IPS-18c (cell line): Measurements from ENCODE around the gene PDZD7.
A peak's percentile ranks its signal among the peaks of the same experiment; 100 is the strongest.

Experiments used
- H3K4me3 ChIP-seq: 2 replicates; pipeline ENCODE4 v1.7.0; 2013; ENCODE audit warnings: low read depth, mild to moderate bottlenecking, low read length, moderate library complexity; ENCODE audit not compliant: insufficient read depth
- H3K9me3 ChIP-seq: one replicate; pipeline ENCODE4 v1.6.1; 2013; ENCODE audit warnings: mild to moderate bottlenecking, low read length, moderate library complexity; ENCODE audit not compliant: control insufficient read depth, insufficient read depth

The PDZD7 gene

GRCh38 chr10:101001659-101002035 lies 29.3 kb downstream of the PDZD7 start:
- no peak overlapping the region; the same call in 1 of the 2 replicates for H3K4me3 ChIP-seq
- no peaks in the 10 kb centered on the region for H3K9me3 ChIP-seq

- Histone ChIP-seq H3K9me3 (no peaks in the 10 kb centered on the region), H3K4me3 (no peak overlapping the region; the same call in 1 of the 2 replicates)
These were observed 29.8 kb downstream of the PDZD7 start for GRCh38 chr10:101000915-101001658.

GRCh38 chr10:101000127-101000914 lies 30.6 kb downstream of the PDZD7 start:
- Histone ChIP-seq H3K4me3 (peak overlapping the region; percentile 89), H3K9me3 (no peaks in the 10 kb centered on the region)

GRCh38 chr10:100999742-101000126 lies 31.2 kb downstream of the PDZD7 start, which contains the start of gene LZTS2:
LZTS2 (plus strand) TSS chr10:100999808; CDS start chr10:101002539, 2,731 bp downstream.
- Histone ChIP-seq H3K4me3 (peak within 1 kb of the TSS; percentile 89), H3K9me3 (no peaks in the 10 kb centered on the region)

- H3K9me3 ChIP-seq = no peaks in the 10 kb centered on the region
- peak overlapping the region; percentile 89 for H3K4me3 ChIP-seq
These were observed 31.8 kb downstream of the PDZD7 start for GRCh38 chr10:100998991-100999741.

- no peaks in the 10 kb centered on the region for H3K9me3 ChIP-seq
- peak overlapping the region; percentile 89 for H3K4me3 ChIP-seq
These were observed 32.5 kb downstream of the PDZD7 start for GRCh38 chr10:100998183-100998990.

- no peaks in the 10 kb centered on the region for H3K9me3 ChIP-seq
- peak overlapping the region; percentile 89 for H3K4me3 ChIP-seq
These were observed 33.4 kb downstream of the PDZD7 start for GRCh38 chr10:100997360-100998182.

- Histone ChIP-seq H3K4me3 (peak overlapping the region; percentile 89), H3K9me3 (no peaks in the 10 kb centered on the region)
These were observed 34.1 kb downstream of the PDZD7 start for GRCh38 chr10:100996678-100997359.

GRCh38 chr10:100995181-100995580 lies 35.7 kb downstream of the PDZD7 start:
- H3K9me3 ChIP-seq = no peaks in the 10 kb centered on the region

GRCh38 chr10:100993986-100994708 lies 36.8 kb downstream of the PDZD7 start:
- Histone ChIP-seq H3K9me3 (no peaks in the 10 kb centered on the region), H3K4me3 (no peak overlapping the region)

More at GRCh38 chr10:100995181-100995580, 35.7 kb downstream of the PDZD7 start:
- H3K4me3 ChIP-seq = no peak overlapping the region

GRCh38 chr10:100989088-100989487 lies 41.8 kb downstream of the PDZD7 start:
- Histone ChIP-seq H3K4me3 (no peak overlapping the region; the same call in 1 of the 2 replicates), H3K9me3 (no peaks in the 10 kb centered on the region)

GRCh38 chr10:100988166-100988565 lies 42.8 kb downstream of the PDZD7 start:
- H3K9me3 ChIP-seq = no peaks in the 10 kb centered on the region
- H3K4me3 ChIP-seq = peak overlapping the region; percentile 92

GRCh38 chr10:100987685-100988049 lies 43.3 kb downstream of the PDZD7 start:
- Histone ChIP-seq H3K4me3 (peak overlapping the region; percentile 92), H3K9me3 (no peaks in the 10 kb centered on the region)

GRCh38 chr10:100986952-100987684 lies 43.8 kb downstream of the PDZD7 start, which contains the start of the genes MRPL43 and TWNK:
MRPL43 (minus strand) TSS chr10:100987497; CDS start chr10:100987443, 54 bp downstream.
TWNK (plus strand) TSS chr10:100987543; CDS start chr10:100988211, 668 bp downstream.
- no peaks in the 10 kb centered on the region for H3K9me3 ChIP-seq
- peak within 1 kb of the TSS; percentile 92 for H3K4me3 ChIP-seq
